ENCODE results near the gene TLE6.
"Not testable (repeated sequence)": the region's sequence is repeated elsewhere in the genome, so short reads cannot be mapped to it uniquely, and the experiment has no call there.

TLE6 gene

DNA sequence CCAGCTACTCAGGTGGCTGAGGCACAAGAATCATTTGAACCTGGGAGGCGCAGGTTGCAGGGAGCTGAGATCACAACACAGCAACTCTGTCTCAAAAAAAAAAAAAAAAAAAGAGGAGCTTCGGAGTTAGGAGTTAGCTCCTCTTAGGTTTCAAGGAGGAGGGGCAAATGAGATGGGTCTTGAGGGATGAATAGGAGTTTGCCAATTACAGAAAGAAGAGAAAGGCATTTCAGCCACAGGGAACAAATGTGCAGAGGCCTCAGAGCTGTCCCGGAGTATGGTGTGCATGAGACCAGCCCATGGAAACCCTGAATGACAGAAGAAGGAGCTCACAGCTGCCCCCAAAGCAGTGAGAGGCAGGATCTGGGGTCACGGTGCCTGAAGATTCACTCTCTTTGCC, 27.2 kb downstream of the TLE6 start:
- DNase-seq: no peak

DNA sequence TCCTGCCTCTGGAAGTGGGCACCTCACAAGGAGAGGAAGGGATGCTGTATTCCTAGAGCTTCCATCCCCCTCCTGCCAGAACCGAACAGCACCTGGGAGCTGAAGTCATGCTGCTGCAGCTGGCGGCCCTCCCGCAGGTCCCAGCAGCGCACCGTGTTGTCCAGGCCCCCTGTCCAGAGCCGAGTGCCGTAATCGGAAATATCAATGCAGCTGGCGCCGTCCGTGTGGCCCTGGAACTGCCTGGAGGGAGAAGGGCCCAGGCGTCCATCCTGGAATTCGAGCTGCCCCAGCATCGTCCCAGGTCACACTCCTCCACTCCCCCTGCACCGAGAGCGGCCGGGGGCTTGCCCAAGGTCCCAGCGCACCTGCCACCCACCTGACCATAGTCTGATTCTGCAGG, 28.0 kb downstream of the TLE6 start:
- DNase-seq: no peak

DNA sequence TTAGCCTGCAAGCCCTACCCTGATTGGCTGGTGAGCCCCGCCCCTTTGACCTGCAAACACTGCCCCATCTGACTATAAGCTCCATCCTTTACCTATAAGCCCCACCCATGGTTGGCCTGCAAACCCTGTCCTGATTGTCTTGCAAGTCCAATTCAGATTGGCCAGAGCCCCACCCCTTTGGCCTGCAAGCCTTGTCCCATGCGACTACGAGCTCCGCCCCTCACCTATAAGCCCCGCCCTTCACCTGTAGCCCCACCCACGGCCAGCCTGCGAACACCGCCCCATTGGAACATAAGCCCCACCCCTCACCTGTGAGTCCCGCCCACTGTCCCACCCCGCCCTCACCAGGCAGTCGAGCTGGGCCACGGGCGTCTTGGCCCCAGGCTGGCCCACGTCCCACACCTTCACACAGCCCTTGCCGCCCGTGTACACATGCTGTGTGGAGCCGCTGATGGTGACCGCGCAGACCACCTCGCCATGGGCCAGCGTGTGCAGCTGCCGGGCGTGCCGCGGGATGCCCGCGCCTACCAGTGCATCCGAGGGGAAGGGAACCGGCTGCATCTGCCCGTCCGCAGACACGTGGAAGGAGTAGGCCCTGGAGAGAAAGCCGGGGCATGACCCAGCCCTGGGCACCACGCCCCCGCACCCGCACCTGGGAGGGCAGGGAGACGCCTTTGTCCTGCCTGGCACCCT, 28.9 kb downstream of the TLE6 start:
- no peak for DNase-seq

DNA sequence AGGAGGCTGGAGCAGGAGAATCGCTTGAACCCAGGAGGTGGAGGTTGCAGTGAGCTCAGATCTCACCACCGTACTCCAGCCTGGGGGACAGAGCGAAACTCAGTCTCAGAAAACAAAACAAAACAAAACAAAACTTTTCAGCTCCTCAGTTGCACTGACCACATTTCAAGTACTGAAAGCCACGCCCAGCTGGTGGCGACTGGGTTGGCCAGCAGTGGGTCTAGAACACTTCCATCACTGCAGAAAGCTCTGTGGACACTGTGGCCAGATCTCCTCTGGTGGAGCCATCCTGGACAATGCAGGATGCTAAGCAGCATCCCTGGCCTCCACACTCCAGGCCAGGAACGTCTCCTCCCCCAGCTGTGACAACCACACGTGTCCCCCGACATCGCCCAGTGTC, 30.6 kb downstream of the TLE6 start:
- no peak for DNase-seq

DNA sequence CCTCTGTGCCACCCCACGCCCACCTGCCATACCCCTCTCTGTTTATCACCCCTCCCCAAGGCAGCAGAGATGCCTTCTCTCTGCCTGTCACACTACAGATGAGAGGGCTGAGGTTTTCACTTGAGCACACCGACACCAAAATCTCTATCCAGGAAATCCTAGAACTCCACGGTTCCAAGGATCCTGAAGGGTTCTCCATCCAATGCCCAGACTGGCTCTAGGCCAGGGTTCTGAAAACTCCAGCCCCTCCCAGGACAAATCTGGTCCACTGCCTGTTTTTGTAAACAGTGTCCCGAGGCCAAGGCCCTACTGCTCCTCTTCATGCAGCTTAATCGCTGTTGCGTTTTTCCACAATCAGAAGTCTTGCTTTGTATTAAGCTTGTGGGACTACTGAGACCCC, 31.6 kb downstream of the TLE6 start:
- no peak for DNase-seq

DNA sequence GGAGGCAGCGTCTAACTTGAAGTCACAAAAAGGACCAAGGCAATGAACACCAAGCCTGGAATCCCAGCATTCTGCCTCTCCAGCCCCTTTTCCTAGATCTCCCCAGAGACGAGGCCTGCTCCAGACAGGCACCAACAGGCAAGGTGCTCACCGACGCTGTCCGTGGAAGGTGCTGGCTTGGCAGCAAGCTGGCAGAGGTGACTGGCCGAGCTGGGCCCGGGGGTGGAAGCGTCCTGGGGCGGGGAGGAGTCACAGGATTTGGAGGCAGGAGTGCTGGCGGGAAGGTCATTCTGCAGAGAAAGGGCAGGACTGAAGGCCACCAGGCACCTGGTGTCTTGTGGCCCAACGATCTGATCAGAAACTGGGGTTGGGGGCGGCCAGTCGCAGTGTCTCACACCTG, 33.5 kb downstream of the TLE6 start:
- no peak for DNase-seq

DNA sequence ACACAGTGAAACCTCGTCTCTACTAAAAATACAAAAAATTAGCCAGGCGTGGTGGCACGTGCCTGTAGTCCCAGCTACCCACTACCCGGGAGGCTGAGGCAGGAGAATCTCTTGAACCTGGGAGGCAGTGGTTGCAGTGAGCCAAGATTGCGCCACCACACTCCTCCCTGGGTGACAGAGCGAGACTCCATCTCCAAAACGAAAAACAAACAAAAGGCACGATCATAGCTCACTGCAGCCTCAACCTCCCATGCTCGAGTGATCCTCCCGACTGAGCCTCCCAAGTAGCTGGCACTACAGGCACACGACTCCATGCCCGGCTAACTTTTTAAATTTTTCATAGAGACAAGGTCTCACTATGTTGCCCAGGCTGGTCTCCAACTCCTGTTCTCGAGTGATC, 34.7 kb downstream of the TLE6 start:
- not testable (repeated sequence) for DNase-seq

DNA sequence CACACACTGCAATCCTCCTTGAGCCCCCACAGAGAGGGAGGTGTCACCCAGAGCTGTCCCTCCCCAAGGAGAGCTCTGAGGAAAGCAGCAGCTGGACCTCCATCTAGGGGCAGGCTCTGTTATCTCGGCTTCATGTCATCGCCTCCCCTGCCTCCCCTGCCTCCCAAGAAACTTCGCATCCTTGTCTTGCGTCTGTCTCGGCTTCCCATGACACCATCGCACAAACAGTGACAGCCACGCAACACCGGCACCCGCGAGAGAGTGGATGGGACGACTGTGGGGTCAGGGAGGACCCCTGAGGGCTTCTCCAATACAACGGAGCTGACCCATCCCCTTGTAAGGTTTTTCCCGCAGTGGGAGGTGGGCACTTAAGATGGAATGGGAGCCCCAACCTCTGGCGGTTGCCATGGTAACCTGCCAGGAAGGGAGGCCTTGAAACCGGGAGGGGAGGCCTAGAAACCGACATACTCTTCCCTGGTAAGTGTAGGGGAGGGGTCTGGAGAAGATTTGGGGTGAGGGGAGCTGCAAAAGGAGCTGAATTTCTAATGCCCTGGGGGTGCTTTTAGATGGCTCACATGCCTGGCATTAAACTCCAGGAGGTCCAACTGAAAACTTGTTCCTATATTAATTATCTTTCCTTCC, 35.4 kb downstream of the TLE6 start:
- peak; percentile 42 for DNase-seq

DNA sequence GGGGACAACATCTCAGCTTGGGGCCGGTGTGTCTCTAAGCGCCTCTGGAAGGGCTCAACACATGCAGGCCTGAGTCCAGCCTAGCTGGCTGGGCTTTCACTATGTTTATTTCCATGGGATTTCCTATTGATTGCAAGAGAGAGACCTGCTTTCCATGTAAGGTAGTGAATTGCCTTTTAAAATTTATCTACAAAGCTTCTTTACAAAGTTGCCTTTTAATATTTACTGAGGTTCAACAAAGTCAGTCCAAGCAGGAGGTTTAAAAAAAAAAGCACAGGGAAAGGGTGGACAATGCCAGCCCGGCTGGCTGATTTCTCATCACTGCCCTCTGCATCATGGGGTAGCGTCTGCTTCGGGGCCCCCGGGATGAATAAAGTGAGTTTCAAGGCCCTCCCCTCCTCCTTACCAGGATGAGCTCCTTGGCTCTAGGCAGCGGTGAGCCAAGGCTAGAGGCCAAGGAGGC, 35.9 kb downstream of the TLE6 start:
- no peak for DNase-seq

DNA sequence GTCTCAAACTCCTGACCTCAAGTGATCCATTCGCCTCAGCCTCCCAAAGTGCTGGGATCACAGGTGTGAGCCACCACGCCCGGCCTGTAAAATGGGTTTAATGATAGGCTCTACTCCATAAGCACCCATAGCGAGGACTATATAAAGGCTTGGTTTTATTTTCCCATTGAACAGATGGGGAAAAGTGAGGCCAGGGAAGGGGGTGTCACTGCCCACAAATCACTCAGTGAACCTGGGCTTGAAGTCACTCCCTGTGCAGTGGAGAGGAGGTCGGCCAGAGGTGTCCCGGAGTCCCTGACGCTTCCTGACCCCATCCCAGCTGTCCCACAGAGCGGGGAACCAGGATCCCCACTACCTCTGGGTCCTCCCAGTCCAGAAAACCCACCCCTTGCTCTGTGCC, 36.8 kb downstream of the TLE6 start:
- DNase-seq: no peak

DNA sequence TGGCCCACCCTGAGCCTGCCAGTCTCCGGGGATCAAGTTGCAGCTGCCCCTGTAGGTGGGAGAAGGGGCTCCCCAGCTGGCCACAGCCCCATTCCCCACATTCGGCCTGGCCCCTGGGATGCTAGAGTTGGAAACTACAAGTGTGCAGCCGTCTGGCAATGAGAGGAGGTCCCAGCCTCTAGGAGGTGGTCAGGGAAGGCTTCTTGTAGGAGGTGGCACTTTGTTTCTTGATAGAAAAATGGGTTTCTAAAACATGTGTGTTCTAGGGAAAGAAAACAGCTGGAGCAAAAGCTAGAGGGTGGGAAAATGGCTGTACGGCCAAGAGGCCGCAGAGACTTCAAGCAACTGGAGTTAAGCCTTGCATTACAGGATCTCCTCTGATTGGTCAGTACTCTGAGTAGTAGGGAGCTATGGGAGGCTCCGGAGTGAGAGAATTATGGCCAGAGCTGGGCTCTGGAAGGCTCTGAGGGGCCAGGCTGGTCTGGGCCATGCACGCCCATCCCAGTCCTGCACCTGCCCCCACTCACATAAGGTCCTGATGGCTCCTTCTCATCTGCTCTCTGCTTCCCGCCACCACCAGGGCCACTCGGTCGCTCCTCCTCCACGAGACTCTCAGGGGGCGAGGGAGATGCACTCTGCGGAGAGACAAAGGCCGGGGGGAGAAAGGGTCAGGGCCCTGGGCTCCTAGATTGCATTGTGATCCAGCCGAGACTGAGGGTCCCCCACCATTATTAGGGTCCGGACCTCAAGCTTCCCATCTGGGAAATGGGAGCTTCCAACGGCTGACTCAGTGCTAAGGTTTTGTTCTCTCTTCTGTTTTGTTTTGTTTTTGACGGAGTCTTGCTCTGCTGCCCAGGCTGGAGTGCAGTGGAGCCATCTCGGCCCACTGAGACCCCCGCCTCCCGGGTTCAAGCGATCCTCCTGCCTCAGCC, 38.0 kb downstream of the TLE6 start:
- DNase-seq: no peak

DNA sequence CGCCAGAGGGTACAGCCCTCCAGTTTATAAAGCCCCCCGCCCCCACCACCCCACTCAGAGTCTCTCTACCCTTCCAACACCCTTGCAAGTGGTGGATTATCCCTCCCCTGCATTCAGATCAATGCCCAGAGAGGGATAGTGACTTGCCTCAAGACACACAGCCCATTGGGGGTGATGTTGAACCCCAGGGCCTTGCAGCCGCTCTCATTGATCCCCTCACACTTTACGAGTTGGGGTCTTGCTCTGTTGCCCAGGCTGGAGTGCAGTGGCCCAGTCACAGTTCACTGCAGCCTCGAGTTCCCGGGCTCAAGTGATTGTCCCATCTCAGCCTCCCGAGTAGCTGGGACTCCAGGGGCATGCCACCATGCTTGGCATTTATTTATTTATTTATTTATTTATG, 40.6 kb downstream of the TLE6 start:
- DNase-seq: no peak

DNA sequence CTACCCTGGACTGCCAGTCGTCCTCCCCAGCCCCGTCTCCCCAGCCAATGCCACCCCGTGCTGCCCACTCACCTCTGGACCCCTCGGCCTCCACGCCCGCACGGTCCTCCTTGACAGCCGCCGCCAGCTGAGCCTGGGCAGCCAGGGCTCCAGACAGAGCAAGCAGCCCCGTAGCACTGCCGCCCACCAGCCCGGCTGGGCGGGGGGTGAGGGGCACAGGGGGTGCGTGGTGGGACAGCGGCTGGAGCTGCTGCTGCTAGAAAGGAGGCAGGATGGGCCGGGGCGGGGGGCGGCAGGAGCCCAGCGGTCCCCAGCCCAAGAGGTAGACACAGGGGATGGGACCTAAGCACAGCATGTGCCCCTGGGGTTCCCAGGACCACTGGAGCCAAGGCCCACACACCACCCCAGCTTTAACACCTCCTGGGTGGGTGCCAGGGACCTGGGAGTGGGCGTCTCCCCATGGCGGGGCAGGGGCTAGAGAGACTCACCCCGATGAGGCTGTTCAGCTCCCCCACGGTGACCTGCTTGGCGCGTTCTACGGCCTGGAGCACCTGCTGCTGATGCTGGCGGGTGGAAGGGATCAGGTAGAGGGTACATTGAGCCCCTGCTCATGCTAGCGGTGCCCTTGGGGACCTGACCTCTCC, 42.0 kb downstream of the TLE6 start:
- no peak for DNase-seq

DNA sequence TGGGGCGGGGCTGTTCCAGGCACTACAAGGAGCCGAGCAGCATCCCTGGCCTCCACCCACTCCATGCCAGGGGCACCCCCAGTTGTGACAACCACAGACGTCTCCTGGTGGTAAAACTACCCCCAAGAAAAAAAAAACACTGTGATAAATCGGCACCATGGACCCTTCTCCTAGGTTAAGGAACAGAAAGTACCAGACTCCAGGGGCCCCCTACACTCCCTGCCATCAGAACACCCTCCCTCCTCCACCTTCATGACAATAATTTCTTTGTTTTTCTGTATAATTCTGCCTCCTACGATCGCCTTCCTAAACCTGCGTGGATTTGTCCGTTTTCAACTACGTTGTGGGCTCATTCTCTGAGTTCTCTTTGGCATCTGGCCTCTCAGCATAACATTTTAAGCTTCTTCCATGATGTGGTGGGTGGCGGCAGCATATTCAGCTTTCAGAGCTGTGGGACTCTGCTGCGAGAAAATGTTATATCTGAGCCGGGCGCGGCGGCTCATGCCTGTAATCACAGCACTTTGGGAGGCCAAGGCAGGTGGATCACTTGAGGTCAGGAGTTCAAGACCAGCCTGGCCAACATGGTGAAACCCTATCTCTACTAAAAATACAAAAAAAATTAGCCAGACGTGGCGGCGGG, 43.1 kb downstream of the TLE6 start:
- no peak for DNase-seq

DNA sequence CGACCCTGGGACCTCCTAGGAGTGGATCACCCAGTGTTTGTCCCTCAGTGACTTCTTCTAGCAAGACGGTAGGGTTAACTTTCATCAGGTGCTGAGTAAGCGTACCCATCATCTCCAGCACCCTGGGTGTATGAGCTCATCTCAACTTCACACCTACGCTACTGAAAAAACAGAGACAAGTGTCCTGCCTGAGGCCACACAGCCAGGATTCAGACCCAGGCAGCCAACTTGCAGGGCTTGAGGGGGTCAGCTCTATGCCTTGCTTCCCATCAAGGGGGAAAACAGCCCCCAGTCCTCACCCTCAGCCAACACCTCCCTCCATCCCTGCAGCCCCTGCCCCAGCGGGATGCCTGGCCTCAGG, 47.1 kb downstream of the TLE6 start:
- DNase-seq: no peak

DNA sequence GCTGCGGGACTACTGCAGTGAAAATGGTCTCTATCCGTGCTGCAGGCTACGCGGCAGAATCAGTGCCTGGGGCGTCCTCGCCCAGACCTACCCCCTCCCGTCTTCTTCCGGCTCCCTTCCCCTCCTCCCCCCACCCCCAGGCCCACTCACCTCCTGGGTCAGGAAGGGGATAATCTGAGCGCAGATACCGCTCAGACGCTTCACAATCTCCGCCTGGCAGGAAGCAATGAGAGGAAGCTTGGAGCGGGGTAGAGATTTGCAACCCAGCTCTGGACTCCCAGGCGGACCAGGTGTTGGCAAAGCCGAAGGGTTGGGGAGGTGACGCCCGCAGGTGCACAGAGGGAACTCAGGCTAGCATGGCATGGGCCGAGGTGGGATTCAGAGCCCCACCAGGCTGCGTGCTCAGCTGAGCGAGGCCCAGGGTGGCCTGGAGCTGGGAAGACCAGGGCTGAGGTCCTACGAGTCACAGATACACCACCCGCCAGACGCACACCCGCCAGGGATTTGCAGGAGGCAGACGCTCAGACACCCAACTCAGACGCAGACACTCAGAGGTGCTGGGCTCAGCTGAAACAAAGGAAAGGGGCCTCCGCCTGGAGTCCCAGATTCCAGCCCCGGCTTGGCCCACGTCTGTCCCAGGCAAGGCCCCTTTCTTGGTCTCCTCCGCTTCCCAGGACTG, 47.6 kb downstream of the TLE6 start:
- peak; percentile 51 for DNase-seq

DNA sequence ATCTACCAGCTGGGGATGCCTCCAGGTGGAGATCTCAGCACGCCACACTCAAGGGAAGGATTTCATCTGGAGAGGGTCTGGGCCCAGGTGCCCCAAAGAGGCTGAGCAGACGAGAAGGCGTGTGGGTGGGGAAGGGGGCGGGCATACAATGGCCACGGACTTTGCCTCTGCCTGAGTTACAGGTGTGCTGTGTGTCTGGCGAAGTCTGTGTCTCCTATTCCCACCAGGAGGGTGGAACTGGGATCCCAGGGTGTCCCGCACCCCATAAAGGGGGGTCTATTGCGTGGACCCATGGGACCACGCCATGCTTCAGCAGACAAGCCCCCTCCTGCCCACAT, 48.2 kb downstream of the TLE6 start:
- DNase-seq: no peak

DNA sequence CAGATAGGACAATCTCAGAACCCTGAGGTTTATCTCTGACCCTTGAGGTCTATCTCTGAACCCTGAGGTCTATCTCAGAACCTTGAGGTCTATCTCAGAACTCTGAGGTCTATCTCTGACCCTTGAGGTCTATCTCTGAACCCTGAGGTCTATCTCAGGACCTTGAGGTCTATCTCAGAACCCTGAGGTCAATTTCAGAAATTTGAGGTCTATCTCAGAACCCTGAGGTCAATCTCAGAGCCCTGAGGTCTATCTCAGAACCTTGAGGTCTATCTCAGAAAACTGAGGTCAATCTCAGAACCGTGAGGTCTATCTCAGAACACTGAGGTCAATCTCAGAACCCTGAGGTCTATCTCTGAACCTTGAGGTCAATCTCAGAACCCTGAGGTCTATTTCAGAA, 49.4 kb downstream of the TLE6 start:
- DNase-seq: no peak

DNA sequence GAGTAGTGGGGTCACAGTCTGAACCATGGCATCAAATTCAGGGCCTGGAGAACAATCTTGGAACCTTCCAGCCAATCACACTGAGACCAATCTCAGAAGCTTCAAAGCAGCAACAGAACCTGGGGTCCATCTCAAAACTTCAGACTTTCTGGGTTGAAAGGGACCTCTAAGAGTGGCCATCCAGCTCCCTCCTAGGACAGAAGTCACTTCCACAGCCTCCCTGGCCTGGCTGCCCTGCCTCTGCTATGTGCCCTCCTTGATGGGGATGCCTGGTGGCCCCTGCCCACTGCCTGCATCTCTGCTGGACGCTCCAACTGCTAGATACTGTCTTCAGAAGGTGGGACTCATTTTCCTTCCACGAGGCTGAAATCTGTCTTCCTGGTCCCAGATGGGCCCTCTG, 49.9 kb downstream of the TLE6 start:
- no peak for DNase-seq

DNA sequence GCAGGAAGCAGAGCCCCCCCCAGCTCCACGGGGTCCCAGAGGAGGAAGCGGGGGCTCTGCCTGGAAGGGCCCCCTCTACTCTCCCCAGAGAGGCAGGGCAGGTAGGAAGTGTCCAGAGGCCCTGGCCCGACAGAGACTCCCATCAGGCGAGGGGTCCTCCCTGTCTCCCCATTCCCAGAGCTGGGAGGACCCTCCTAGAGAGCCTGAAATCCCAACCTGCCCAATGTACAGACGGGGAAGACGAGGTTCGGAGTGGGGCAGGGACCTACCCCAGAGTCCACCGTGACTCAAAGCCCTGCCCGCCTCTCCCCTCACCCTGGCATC, 50.6 kb downstream of the TLE6 start:
- DNase-seq: no peak

DNA sequence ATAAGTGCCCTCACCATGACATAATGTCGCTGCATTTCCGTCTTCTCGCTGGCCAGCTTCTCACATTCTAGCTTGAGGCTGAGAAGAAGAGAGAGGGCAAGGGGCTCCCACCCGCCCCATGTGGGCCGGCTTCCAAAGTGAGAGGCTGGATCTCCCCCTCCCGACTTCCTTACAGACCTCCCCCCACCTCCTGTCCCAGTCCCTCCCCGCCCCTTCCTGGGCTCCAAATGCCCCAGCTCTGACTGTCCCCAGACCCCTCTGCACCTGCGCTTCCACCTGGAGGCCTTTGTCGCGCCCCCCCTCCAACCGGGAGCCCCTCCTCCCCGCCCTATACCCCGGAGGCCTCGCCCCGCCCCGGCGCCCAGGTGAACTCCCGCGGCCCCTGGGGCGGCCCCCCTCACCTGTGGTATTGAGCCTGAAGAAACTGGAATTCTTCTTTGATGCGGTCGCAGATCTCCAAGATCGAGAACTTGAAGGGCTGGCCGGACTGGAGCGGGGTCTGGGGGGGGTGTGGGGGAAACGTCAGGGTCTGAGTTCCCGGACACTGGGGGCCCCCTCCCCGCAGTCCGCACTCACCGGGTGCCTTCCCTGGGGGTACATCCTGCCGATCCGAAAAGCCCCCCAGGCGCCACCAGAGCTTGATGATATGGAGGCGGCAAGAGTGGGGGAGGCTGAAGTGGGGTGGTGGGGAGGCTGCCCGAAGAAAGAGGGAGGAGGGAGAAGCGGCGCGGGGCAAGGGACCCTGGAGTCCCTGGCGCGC, 51.1 kb downstream of the TLE6 start:
- no peak for DNase-seq
